K562 (cell line): ENCODE results near the gene BNIP5. TPM values are rescaled to one million over a fixed set of nuclear protein-coding genes. Genes with fewer than 3 reads are reported as not detected.

ENCODE experiments used
- ATF6 ChIP-seq: sonication (generic); formaldehyde crosslinking; IDR thresholded peaks from 2 replicates; pipeline ENCODE4 v1.4.0; 2020; ENCODE audit warnings: mild to moderate bottlenecking, missing genetic modification reagents
- CBX8 ChIP-seq: fragments of 200-600 bp; sonication (generic); IDR thresholded peaks from 2 replicates; pipeline ENCODE4 v1.6.1; 2012; ENCODE audit warnings: borderline replicate concordance, mixed run types, low read depth, mild to moderate bottlenecking, moderate library complexity, mixed read lengths, low read length, control low read depth, inconsistent platforms; ENCODE audit not compliant: poor library complexity, severe bottlenecking; ENCODE audit errors: extremely low read depth
- DPF2 ChIP-seq: fragments of 450-650 bp; IDR thresholded peaks from 2 replicates; pipeline ENCODE4 v1.6.1; 2016
- E2F1 ChIP-seq: sonication (generic); formaldehyde crosslinking; IDR thresholded peaks from 2 replicates; pipeline ENCODE4 v1.8.1; 2023; ENCODE audit warnings: mild to moderate bottlenecking, missing genetic modification reagents, moderate library complexity
- EHMT2 ChIP-seq: fragments of 450-650 bp; IDR thresholded peaks from 2 replicates; pipeline ENCODE4 v1.6.1; 2018; ENCODE audit warnings: antibody characterized with exemption
- KLF1 ChIP-seq: fragments of 450-650 bp; IDR thresholded peaks from 2 replicates; pipeline ENCODE4 v1.6.1; 2016; ENCODE audit warnings: missing genetic modification characterization, missing compliant biosample characterization
- PHF8 ChIP-seq: fragments of 200-600 bp; sonication (generic); IDR thresholded peaks from 2 replicates; pipeline ENCODE4 v1.6.1; 2012; ENCODE audit warnings: mixed run types, mild to moderate bottlenecking, inconsistent platforms, low read length, moderate library complexity, borderline replicate concordance
- RAD21 ChIP-seq, 2 experiments: fragments of 250-450 bp in 1 of 2; fragments of 450-650 bp in 1 of 2; sonication (Bioruptor Pico) in 1 of 2; formaldehyde crosslinking in 1 of 2; IDR thresholded peaks in 1 of 2; conservative IDR thresholded peaks in 1 of 2; 2 replicates each; pipeline versions ENCODE4 v1.4.0 to v1.8.0; 2020 to 2022; ENCODE audit warnings: mild to moderate bottlenecking in 2 of 2, moderate library complexity in 1 of 2
- RAD51 ChIP-seq: fragments of 450-650 bp; IDR thresholded peaks from 2 replicates; pipeline ENCODE4 v1.7.1; 2016; ENCODE audit warnings: low read depth, mild to moderate bottlenecking, borderline replicate concordance
- SIN3B ChIP-seq: fragments of 450-650 bp; IDR thresholded peaks from 2 replicates; pipeline ENCODE4 v1.6.1; 2017; ENCODE audit warnings: low read depth, mild to moderate bottlenecking, moderate library complexity
- SREBF2 ChIP-seq: sonication (generic); formaldehyde crosslinking; IDR thresholded peaks from 2 replicates; pipeline ENCODE4 v1.4.0; 2020; ENCODE audit warnings: mild to moderate bottlenecking, missing genetic modification reagents
- SRSF9 ChIP-seq: fragments of 200-400 bp; formaldehyde crosslinking; IDR thresholded peaks from 2 replicates; pipeline ENCODE4 v1.6.1; 2017; ENCODE audit warnings: low read depth, low read length, borderline replicate concordance
- STAG1 ChIP-seq: sonication (generic); formaldehyde crosslinking; IDR thresholded peaks from 2 replicates; pipeline ENCODE4 v1.5.0; 2020; ENCODE audit warnings: missing genetic modification reagents, borderline replicate concordance
- THRA ChIP-seq: fragments of 450-650 bp; IDR thresholded peaks from 2 replicates; pipeline ENCODE4 v1.6.1; 2017; ENCODE audit warnings: mild to moderate bottlenecking, moderate library complexity
- ZKSCAN3 ChIP-seq: fragments of 250-450 bp; sonication (Bioruptor Pico); IDR thresholded peaks from 2 replicates; pipeline ENCODE4 v1.4.0; 2020
- ZNF121 ChIP-seq: sonication (generic); formaldehyde crosslinking; conservative IDR thresholded peaks from 2 replicates; pipeline ENCODE4 v1.8.0; 2022; ENCODE audit warnings: missing genetic modification reagents
- ZNF436 ChIP-seq: fragments of 250-450, 450-650 bp; sonication (Bioruptor Pico); formaldehyde crosslinking; IDR thresholded peaks from 2 replicates; pipeline ENCODE4 v1.7.0; 2020; ENCODE audit warnings: mild to moderate bottlenecking
- ZNF609 ChIP-seq: sonication (generic); formaldehyde crosslinking; IDR thresholded peaks from 2 replicates; pipeline ENCODE4 v1.8.1; 2023; ENCODE audit warnings: missing genetic modification reagents, mild to moderate bottlenecking, borderline replicate concordance
- polyA plus RNA-seq, 8 experiments: library from polyadenylated mRNA; depleted of rRNA in 4 of 8; stranded (reverse) in 5 of 8; unstranded in 3 of 8; fragments of >200 nt; fragmentation: Nextera tagmentation in 2 of 8; fragmentation: Illumina TruSeq in 1 of 8; extraction: Ambion mirVana in 2 of 8; extraction: Trizol in 1 of 8; gene quantifications; 2 replicates each; pipeline versions ENCODE4 v1.2.1 to v1.2.3, GENCODE V29; 2011 to 2014; ENCODE audit warnings: inconsistent platforms in 1 of 8, missing spikeins in 1 of 8
- total RNA-seq, 7 experiments: library from RNA; depleted of rRNA in 6 of 7; stranded (reverse); fragments of >200 nt in 6 of 7; fragmentation: Illumina TruSeq in 2 of 7; extraction: Trizol in 2 of 7; gene quantifications; 2 replicates each; pipeline versions ENCODE4 v1.2.1 to v1.2.3, GENCODE V29; 2011 to 2021; ENCODE audit warnings: low replicate concordance in 1 of 7

BNIP5 gene
- total and polyA plus RNA-seq, 9 of the 15 experiments (the other 6 are each of a cell fraction or from before 2014, with no cell fraction given): not detected

GRCh38 chr6:36360241-36361054 lies 23.8 kb upstream of the BNIP5 start (continued):
- TF ChIP-seq STAG1 (CRISPR knock-in tag) (peak; percentile 78; the same call in 1 of the 2 replicates), ZNF609 (CRISPR knock-in tag) (no peak), RAD21 (CRISPR knock-in tag; conservative IDR thresholded peaks at IDR 0.05 in 1 of 2, IDR thresholded peaks at IDR 0.05 in 1 of 2) (peak; percentile 93 to 97), ATF6 (no peak), EHMT2 (no peak), SIN3B (no peak), DPF2 (no peak), E2F1 (CRISPR knock-in tag) (0 out of 2 replicates have a peak, but pooled peaks have one; percentile 44), SREBF2 (CRISPR knock-in tag) (no peak), ZNF121 (CRISPR knock-in tag) (no peak), KLF1 (tag) (no peak), ZNF436 (no peak), PHF8 (no peak), THRA (no peak), SRSF9 (no peak), RAD51 (0 out of 2 replicates have a peak, but pooled peaks have one; percentile 6), CBX8 (no peak), ZKSCAN3 (CRISPR knock-in tag) (no peak)
